ENCODE measurements around the gene DNAH6. TPM values are rescaled to one million over a fixed set of nuclear protein-coding genes. Genes with fewer than 3 reads are reported as not detected.

Gene DNAH6
- total and polyA plus RNA-seq, 2 of the 8 experiments (the other 6 are each of a cell fraction or from before 2014, with no cell fraction given), result 0.06 to 0.43 TPM

GRCh38 chr2:84840306-84840705, 324.0 kb downstream of the DNAH6 start:
- Histone ChIP-seq H2AK5ac (ENCODE audit: low read depth, low read length) (no peak overlapping the region), H3K9ac (replicated peaks in 1 of 4; ENCODE audit: extremely low read depth in 1 of 4, low read depth in 3 of 4, low read length in 3 of 4) (no peak overlapping the region), H2BK15ac (ENCODE audit: low read length) (no peak overlapping the region), H3K4me1 (replicated peaks in 1 of 4; ENCODE audit: control insufficient read depth in 3 of 4, insufficient read depth in 4 of 4, low read length in 3 of 4) (peaks cover 0 to 7% (median 0%) of the 10 kb centered on the region in 4 experiments; a peak in 1 of 7 replicates), H3K27ac (ENCODE audit: low read depth, low read length) (no peak overlapping the region), H3K4ac (replicated peaks; ENCODE audit: insufficient read length, low read depth, low read length) (no peak overlapping the region), H3K23ac (ENCODE audit: insufficient read length) (no peak overlapping the region), H3K56ac (replicated peaks; ENCODE audit: insufficient read length, low read depth, low read length) (no peak overlapping the region), H3K4me3 (ENCODE audit: extremely low read depth in 1 of 4, insufficient read depth in 2 of 4, low read depth in 3 of 4, low read length in 4 of 4) (no peak overlapping the region), H2BK120ac (replicated peaks; ENCODE audit: low read depth, low read length) (no peak overlapping the region), H2BK20ac (ENCODE audit: low read length) (no peak overlapping the region), H2AFZ (ENCODE audit: low read length) (no peak overlapping the region), H3K79me2 (ENCODE audit: control insufficient read depth in 1 of 2, insufficient read depth in 2 of 2, low read length in 2 of 2) (no peaks in the 10 kb centered on the region), H3K36me3 (ENCODE audit: control insufficient read depth in 2 of 4, insufficient read depth in 4 of 4, low read length in 3 of 4) (no peaks in the 10 kb centered on the region; a peak in 2 of 8 replicates), H3K18ac (ENCODE audit: extremely low read depth, low read length) (no peak overlapping the region), H3K14ac (ENCODE audit: insufficient read length) (no peak overlapping the region), H3K4me2 (ENCODE audit: insufficient read depth in 1 of 2, low read depth in 2 of 2, low read length in 2 of 2) (no peak overlapping the region), H3K9me3 (ENCODE audit: insufficient read depth in 2 of 2, low read depth in 1 of 2, low read length in 1 of 2) (peaks cover 0 to 3% of the 10 kb centered on the region in 2 experiments; a peak in 1 of 4 replicates), H3K23me2 (ENCODE audit: low read depth, low read length) (no peaks in the 10 kb centered on the region), H4K20me1 (replicated peaks in 1 of 2; ENCODE audit: control insufficient read depth in 1 of 2, insufficient read depth in 2 of 2, low read length in 2 of 2) (no peaks in the 10 kb centered on the region), H2BK12ac (ENCODE audit: low read depth, low read length) (no peak overlapping the region), H3K27me3 (replicated peaks in 1 of 4; ENCODE audit: control insufficient read depth in 3 of 4, extremely low read depth in 1 of 4, insufficient read depth in 3 of 4, low read length in 3 of 4) (no peaks in the 10 kb centered on the region), H2BK5ac (ENCODE audit: low read depth, low read length) (no peak overlapping the region), H3K79me1 (ENCODE audit: low read depth, low read length) (0 out of 2 replicates have a peak, but pooled peaks cover 2% of the 10 kb centered on the region), H4K8ac (ENCODE audit: extremely low read depth, insufficient read depth, low read length) (no peak overlapping the region), H4K91ac (replicated peaks; ENCODE audit: insufficient read length, low read length) (no peak overlapping the region), H4K5ac (ENCODE audit: insufficient read length, low read depth, low read length) (no peak overlapping the region)
- FAIRE-seq (no peak), DNase-seq (ENCODE audit: low read depth in 1 of 2, low spot score in 2 of 2) (no peak)
- TF ChIP-seq EZH2 (IDR thresholded peaks at IDR 0.05; ENCODE audit: low read depth, low read length, severe bottlenecking) (no peak), RXRA (IDR thresholded peaks at IDR 0.05; ENCODE audit: insufficient read depth, low read depth, low read length) (no peak), CTCF (IDR thresholded peaks at IDR 0.05; ENCODE audit: control extremely low read depth in 1 of 3, insufficient read depth in 1 of 3, low read depth in 1 of 3, low read length in 3 of 3) (peak in 1 of 3 experiments; percentile 15; a peak in 1 of 4 replicates), RAD21 (IDR thresholded peaks at IDR 0.05 in 1 of 2, conservative IDR thresholded peaks at IDR 0.05 in 1 of 2; ENCODE audit: low read depth in 2 of 2, low read length in 2 of 2) (peak; percentile 31 to 38)
- WGBS, 2 experiments (ENCODE audit: extremely low coverage in 1 of 2, insufficient coverage in 1 of 2, insufficient read length in 1 of 2, insufficient replicate concordance in 2 of 2, low coverage in 1 of 2, low lambda C conversion rate in 2 of 2, missing lambda C conversion rate in 1 of 2), result 71% methylated on average over 3 of the region's 3 CpGs; no CpG with 5 or more reads in 1 of the 2 experiments
- POLR2A ChIA-PET (ENCODE audit: partially characterized antibody), result no interaction called here
- CTCF ChIA-PET (ENCODE audit: partially characterized antibody), result interaction anchor here (0.7 to 4.8 kb wide), 4 partner anchors 10 to 196 kb away, joined by 4 to 23 read pairs (median 14); no protein-coding TSS in a partner anchor
